ENCODE data around the gene SLC25A1.

Gene SLC25A1

GRCh38 chr22:19178657-19179496, at the start of gene SLC25A1:
SLC25A1 (minus strand) TSS chr22:19178736; CDS start chr22:19178673, 63 bp downstream.
- TF ChIP-seq CTCF (IDR thresholded peaks at IDR 0.05), result no peak
- peak; percentile 94 for DNase-seq (ENCODE audit: low spot score)

GRCh38 chr22:19228179-19228578, 49.6 kb upstream of the SLC25A1 start:
- TF ChIP-seq CTCF (IDR thresholded peaks at IDR 0.05), result no peak
- H3K4me3 ChIP-seq, result no peak overlapping the region
- DNase-seq (ENCODE audit: low spot score), result no peak
- no peak overlapping the region for H3K27ac ChIP-seq

More at GRCh38 chr22:19178657-19179496, at the start of gene SLC25A1:
- H3K4me3 ChIP-seq, result peak within 1 kb of the TSS; percentile 99
- H3K27ac ChIP-seq, result peak within 1 kb of the TSS; percentile 74 to 99

GRCh38 chr22:19226428-19226827, 47.9 kb upstream of the SLC25A1 start:
- no peak overlapping the region for H3K4me3 ChIP-seq
- no peak overlapping the region for H3K27ac ChIP-seq
- DNase-seq (ENCODE audit: low spot score), result no peak
- TF ChIP-seq CTCF (IDR thresholded peaks at IDR 0.05), result no peak

- DNase-seq (ENCODE audit: low spot score), result no peak
- Histone ChIP-seq H3K4me3 (no peak overlapping the region), H3K27ac (no peak overlapping the region)
- no peak for TF ChIP-seq CTCF (IDR thresholded peaks at IDR 0.05)
Measured at GRCh38 chr22:19225560-19225959, 47.0 kb upstream of the SLC25A1 start.

- H3K4me3 ChIP-seq, result no peak overlapping the region
- DNase-seq (ENCODE audit: low spot score), result no peak
Measured at GRCh38 chr22:19224985-19225384, 46.4 kb upstream of the SLC25A1 start.

GRCh38 chr22:19224557-19224956, 46.0 kb upstream of the SLC25A1 start:
- no peak for DNase-seq (ENCODE audit: low spot score)
- no peak overlapping the region for H3K27ac ChIP-seq
- TF ChIP-seq CTCF (IDR thresholded peaks at IDR 0.05), result no peak
- H3K4me3 ChIP-seq, result no peak overlapping the region

More at GRCh38 chr22:19224985-19225384, 46.4 kb upstream of the SLC25A1 start:
- TF ChIP-seq CTCF (IDR thresholded peaks at IDR 0.05), result no peak
- H3K27ac ChIP-seq, result no peak overlapping the region

- Histone ChIP-seq H3K27ac (no peak overlapping the region), H3K4me3 (no peak overlapping the region)
- TF ChIP-seq CTCF (IDR thresholded peaks at IDR 0.05), result no peak
- no peak for DNase-seq (ENCODE audit: low spot score)
Measured at GRCh38 chr22:19223617-19224016, 45.1 kb upstream of the SLC25A1 start.
